ENCODE data around the gene PSMF1. TPM values are rescaled to one million over a fixed set of nuclear protein-coding genes. Genes with fewer than 3 reads are reported as not detected.

The PSMF1 gene
- total and polyA plus RNA-seq, 2 experiments from 2014 or later = 73.7 to 84.2 TPM

GRCh38 chr20:1180949-1181348 lies 62.5 kb downstream of the PSMF1 start:
- no peak for DNase-seq (ENCODE audit: low spot score)
- no peak overlapping the region for H3K4me3 ChIP-seq
- peaks cover 28% of the 10 kb centered on the region for H3K27me3 ChIP-seq (ENCODE audit: insufficient read depth)
- Mint-ChIP-seq H3K27ac (no peak overlapping the region), H3K36me3 (ENCODE audit: low read depth) (peaks cover 2% of the 10 kb centered on the region; the same call in 1 of the 3 replicates), H3K4me1 (peaks cover 26% of the 10 kb centered on the region), H3K4me3 (no peak overlapping the region), H3K9me3 (peaks cover 5% of the 10 kb centered on the region; the same call in 1 of the 3 replicates), H3K27me3 (ENCODE audit: insufficient read depth, low read depth, poor library complexity) (peaks cover 26% of the 10 kb centered on the region)
- no peaks in the 10 kb centered on the region for H3K79me2 ChIP-seq (replicated peaks; ENCODE audit: insufficient read depth)
- no peaks in the 10 kb centered on the region; the same call in 1 of the 2 replicates for H4K20me1 ChIP-seq (replicated peaks; ENCODE audit: insufficient read depth)
- H3K4me2 ChIP-seq = no peak overlapping the region
- TF ChIP-seq, protein P1, sequence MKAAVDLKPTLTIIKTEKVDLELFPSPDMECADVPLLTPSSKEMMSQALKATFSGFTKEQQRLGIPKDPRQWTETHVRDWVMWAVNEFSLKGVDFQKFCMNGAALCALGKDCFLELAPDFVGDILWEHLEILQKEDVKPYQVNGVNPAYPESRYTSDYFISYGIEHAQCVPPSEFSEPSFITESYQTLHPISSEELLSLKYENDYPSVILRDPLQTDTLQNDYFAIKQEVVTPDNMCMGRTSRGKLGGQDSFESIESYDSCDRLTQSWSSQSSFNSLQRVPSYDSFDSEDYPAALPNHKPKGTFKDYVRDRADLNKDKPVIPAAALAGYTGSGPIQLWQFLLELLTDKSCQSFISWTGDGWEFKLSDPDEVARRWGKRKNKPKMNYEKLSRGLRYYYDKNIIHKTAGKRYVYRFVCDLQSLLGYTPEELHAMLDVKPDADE (IDR thresholded peaks at IDR 0.05) = no peak
- no peak for TF ChIP-seq ZNF331 (CRISPR knock-in tag; IDR thresholded peaks at IDR 0.05; ENCODE audit: low read depth)
- no peak for TF ChIP-seq NANOG (IDR thresholded peaks at IDR 0.05; ENCODE audit: borderline replicate concordance)
- no peak for TF ChIP-seq CREB1 (CRISPR knock-in tag; IDR thresholded peaks at IDR 0.05; ENCODE audit: low read depth)
- no peak for TF ChIP-seq POLR2AphosphoS5 (IDR thresholded peaks at IDR 0.05; ENCODE audit: low read depth)
- no peak for TF ChIP-seq REST (IDR thresholded peaks at IDR 0.05; ENCODE audit: unreplicated experiment)
- no peak for TF ChIP-seq JUNB (IDR thresholded peaks at IDR 0.05; ENCODE audit: unreplicated experiment)
- no peak for TF ChIP-seq CTCF (conservative IDR thresholded peaks at IDR 0.05; ENCODE audit: low read depth in 2 of 2)
- TF ChIP-seq EZH2 (IDR thresholded peaks at IDR 0.05; ENCODE audit: low read depth, unreplicated experiment) = no peak
- TF ChIP-seq EZH2phosphoT487 (IDR thresholded peaks at IDR 0.05; ENCODE audit: unreplicated experiment) = no peak
- TF ChIP-seq STAT1 (IDR thresholded peaks at IDR 0.05; ENCODE audit: unreplicated experiment) = no peak
- H3K4me1 ChIP-seq (ENCODE audit: insufficient read depth) = peaks cover 10% of the 10 kb centered on the region; the same call in 1 of the 2 replicates
- no peaks in the 10 kb centered on the region for H3K36me3 ChIP-seq (ENCODE audit: insufficient read depth)
- no peak overlapping the region for H2AFZ ChIP-seq
- no peak for ATAC-seq
- no peaks in the 10 kb centered on the region for H3K9me2 ChIP-seq (ENCODE audit: insufficient read depth)
- H3K27ac ChIP-seq (ENCODE audit: low read depth) = no peak overlapping the region
- no peaks in the 10 kb centered on the region for H3F3A ChIP-seq (replicated peaks; ENCODE audit: low read depth)
